ENCODE measurements around the gene ZNF831. TPM values are rescaled to one million over a fixed set of nuclear protein-coding genes. Genes with fewer than 3 reads are reported as not detected.

The ZNF831 gene
- total RNA-seq = not detected in 2 replicates

GRCh38 chr20:59163631-59164530 is at the start of gene ZNF831:
TSS of gene ZNF831 (plus strand) at chr20:59163821. CDS start at chr20:59191020, 27,199 bp downstream.
- DNase-seq (ENCODE audit: insufficient read length, low spot score, missing footprints) = no peak

GRCh38 chr20:59117526-59117925 is 46.1 kb upstream of the ZNF831 start:
- no peak for TF ChIP-seq CTCF (IDR thresholded peaks at IDR 0.05; ENCODE audit: extremely low read depth, low read depth, low read length)
- Histone ChIP-seq H3K4me1 (ENCODE audit: insufficient read depth, low read length) (no peaks in the 10 kb centered on the region), H3K36me3 (ENCODE audit: insufficient read depth, low read length) (no peaks in the 10 kb centered on the region), H3K9me3 (ENCODE audit: low read depth, low read length) (no peaks in the 10 kb centered on the region), H3K79me2 (ENCODE audit: insufficient read depth, low read length) (no peaks in the 10 kb centered on the region), H3K4me2 (ENCODE audit: insufficient read depth, low read length) (no peak overlapping the region), H3K4me3 (ENCODE audit: insufficient read depth, low read length) (no peak overlapping the region), H4K20me1 (ENCODE audit: insufficient read depth, low read length) (no peaks in the 10 kb centered on the region), H3K27ac (ENCODE audit: low read depth, low read length) (no peak overlapping the region), H2AFZ (ENCODE audit: low read length) (no peak overlapping the region), H3K27me3 (ENCODE audit: insufficient read depth, low read length) (peaks cover 7% of the 10 kb centered on the region)
- DNase-seq (ENCODE audit: insufficient read length, low spot score, missing footprints) = no peak

More at GRCh38 chr20:59163631-59164530, at the start of gene ZNF831:
- TF ChIP-seq CTCF (IDR thresholded peaks at IDR 0.05; ENCODE audit: extremely low read depth, low read depth, low read length) = no peak
- no peak within 1 kb of the TSS for H2AFZ ChIP-seq (ENCODE audit: low read length)
- H3K4me3 ChIP-seq (ENCODE audit: insufficient read depth, low read length) = no peak within 1 kb of the TSS
- H3K27ac ChIP-seq (ENCODE audit: low read depth, low read length) = no peak within 1 kb of the TSS
- H3K4me2 ChIP-seq (ENCODE audit: insufficient read depth, low read length) = no peak within 1 kb of the TSS
- H3K4me1 ChIP-seq (ENCODE audit: insufficient read depth, low read length) = no peaks in the 10 kb centered on the region
- no peaks in the 10 kb centered on the region for H3K9me3 ChIP-seq (ENCODE audit: low read depth, low read length)
- H3K27me3 ChIP-seq (ENCODE audit: insufficient read depth, low read length) = no peaks in the 10 kb centered on the region
- H3K79me2 ChIP-seq (ENCODE audit: insufficient read depth, low read length) = no peaks in the 10 kb centered on the region
- no peaks in the 10 kb centered on the region for H3K36me3 ChIP-seq (ENCODE audit: insufficient read depth, low read length)
- H4K20me1 ChIP-seq (ENCODE audit: insufficient read depth, low read length) = no peaks in the 10 kb centered on the region

- Histone ChIP-seq H3K4me3 (ENCODE audit: insufficient read depth, low read length) (no peak overlapping the region), H3K79me2 (ENCODE audit: insufficient read depth, low read length) (no peaks in the 10 kb centered on the region), H3K27me3 (ENCODE audit: insufficient read depth, low read length) (peaks cover 7% of the 10 kb centered on the region), H3K9me3 (ENCODE audit: low read depth, low read length) (no peaks in the 10 kb centered on the region), H3K27ac (ENCODE audit: low read depth, low read length) (no peak overlapping the region), H2AFZ (ENCODE audit: low read length) (no peak overlapping the region), H3K4me2 (ENCODE audit: insufficient read depth, low read length) (no peak overlapping the region), H3K4me1 (ENCODE audit: insufficient read depth, low read length) (no peaks in the 10 kb centered on the region), H3K36me3 (ENCODE audit: insufficient read depth, low read length) (no peaks in the 10 kb centered on the region), H4K20me1 (ENCODE audit: insufficient read depth, low read length) (no peaks in the 10 kb centered on the region)
- DNase-seq (ENCODE audit: insufficient read length, low spot score, missing footprints) = no peak
- TF ChIP-seq CTCF (IDR thresholded peaks at IDR 0.05; ENCODE audit: extremely low read depth, low read depth, low read length) = no peak
These were observed 44.8 kb upstream of the ZNF831 start for GRCh38 chr20:59118855-59119254.

DNA sequence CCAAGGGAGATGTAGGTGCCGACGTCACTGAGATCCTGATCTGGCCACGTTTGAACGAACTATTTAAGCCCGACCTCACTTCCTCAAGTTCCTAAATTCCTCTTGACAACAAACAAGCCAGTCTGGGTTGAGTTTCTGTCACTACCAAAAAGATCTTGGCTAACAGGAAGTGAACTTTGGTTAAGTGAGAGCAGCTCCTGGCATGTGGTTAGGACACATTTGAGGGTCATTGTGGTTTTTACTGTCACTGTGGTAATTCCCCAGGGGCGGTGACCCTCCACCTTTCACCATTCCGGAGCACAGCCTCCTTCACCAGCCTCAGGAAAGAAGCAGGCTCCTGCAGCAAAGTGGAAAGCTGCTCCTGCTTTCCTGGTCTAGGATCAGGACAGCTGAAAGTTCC is 43.1 kb upstream of the ZNF831 start:
- H3K79me2 ChIP-seq (ENCODE audit: insufficient read depth, low read length) = no peaks in the 10 kb centered on the region
- H3K9me3 ChIP-seq (ENCODE audit: low read depth, low read length) = no peaks in the 10 kb centered on the region
- H3K27ac ChIP-seq (ENCODE audit: low read depth, low read length) = no peak overlapping the region
- no peak overlapping the region for H3K4me2 ChIP-seq (ENCODE audit: insufficient read depth, low read length)
- H2AFZ ChIP-seq (ENCODE audit: low read length) = no peak overlapping the region
- DNase-seq (ENCODE audit: insufficient read length, low spot score, missing footprints) = no peak
- TF ChIP-seq CTCF (IDR thresholded peaks at IDR 0.05; ENCODE audit: extremely low read depth, low read depth, low read length) = no peak
- peaks cover 7% of the 10 kb centered on the region for H3K27me3 ChIP-seq (ENCODE audit: insufficient read depth, low read length)
- no peaks in the 10 kb centered on the region for H3K36me3 ChIP-seq (ENCODE audit: insufficient read depth, low read length)
- H3K4me3 ChIP-seq (ENCODE audit: insufficient read depth, low read length) = no peak overlapping the region
- H4K20me1 ChIP-seq (ENCODE audit: insufficient read depth, low read length) = no peaks in the 10 kb centered on the region
- no peaks in the 10 kb centered on the region for H3K4me1 ChIP-seq (ENCODE audit: insufficient read depth, low read length)
